Endothelial cell of umbilical vein (primary cell): ENCODE data around the gene FHIT. TPM values are rescaled to one million over a fixed set of nuclear protein-coding genes. Genes with fewer than 3 reads are reported as not detected.

Source experiments
- BruUV-seq: library from RNA; stranded (reverse); fragments of 400-500 nt; replicated peaks from 2 replicates; lab custom pipeline; 2021; lab: Mats Ljungman, UMichigan
- CTCF ChIA-PET: fragments of 300-600, 350-600 bp; sonication (Branson Sonifier 250); formaldehyde crosslinking; loops from one replicate; lab custom pipeline; 2021; ENCODE audit warnings: antibody characterized with exemption, inconsistent platforms; lab: Charles Lee
- POLR2A ChIA-PET: fragments of 300-600, 350-600 bp; sonication (Branson Sonifier 250); formaldehyde crosslinking; loops from one replicate; lab custom pipeline; 2021; ENCODE audit warnings: antibody characterized with exemption, inconsistent platforms; lab: Charles Lee
- DNase-seq: peaks from one replicate; pipeline ENCODE4 v3.0.0-alpha.2; 2011; ENCODE audit warnings: low read depth, low spot score
- FAIRE-seq: peaks from 2 replicates; lab custom pipeline; 2011; peaks lifted over from hg19 to GRCh38; lab: Jason Lieb, UNC
- H2AFZ ChIP-seq: 2 replicates; pipeline ENCODE4 v1.6.0; 2012; ENCODE audit warnings: low read depth, low read length, control low read depth, inconsistent platforms
- H3K27ac ChIP-seq: 2 replicates; pipeline ENCODE4 v1.5.1; 2011; ENCODE audit warnings: low read depth, mild to moderate bottlenecking, control low read depth, low read length, moderate library complexity; ENCODE audit not compliant: insufficient read depth
- H3K27me3 ChIP-seq, 2 experiments: 2 replicates each; pipeline versions ENCODE4 v1.6.0 to v1.6.1; 2011; ENCODE audit warnings: low read length in 2 of 2, mixed read lengths in 1 of 2; ENCODE audit not compliant: control insufficient read depth in 2 of 2, insufficient read depth in 2 of 2
- H3K36me3 ChIP-seq, 2 experiments: 2 replicates in 1 of 2; 3 replicates in 1 of 2; pipeline ENCODE4 v1.5.1; 2011; ENCODE audit warnings: low read length in 2 of 2, mild to moderate bottlenecking in 1 of 2, moderate library complexity in 1 of 2; ENCODE audit not compliant: control insufficient read depth in 2 of 2, insufficient read depth in 2 of 2; ENCODE audit errors: extremely low read depth in 1 of 2
- H3K4me1 ChIP-seq: 3 replicates; pipeline ENCODE4 v1.5.1; 2011; ENCODE audit warnings: mild to moderate bottlenecking, low read length; ENCODE audit not compliant: control insufficient read depth, insufficient read depth; ENCODE audit errors: extremely low read depth
- H3K4me2 ChIP-seq: 2 replicates; pipeline ENCODE4 v1.6.1; 2011; ENCODE audit warnings: low read length, control low read depth, mixed read lengths; ENCODE audit not compliant: insufficient read depth
- H3K4me3 ChIP-seq, 3 experiments: fragments of 200-600 bp in 1 of 3; sonication (generic), shearing (Covaris generic) in 1 of 3; replicated peaks in 1 of 3; 2 replicates each; pipeline ENCODE4 v1.5.1; 2011 to 2016; ENCODE audit warnings: control low read depth in 3 of 3, low read length in 3 of 3, mild to moderate bottlenecking in 2 of 3, inconsistent platforms in 1 of 3, low read depth in 1 of 3, moderate library complexity in 1 of 3; ENCODE audit not compliant: insufficient read depth in 1 of 3
- H3K79me2 ChIP-seq: 2 replicates; pipeline ENCODE4 v1.6.0; 2012; ENCODE audit warnings: low read length, inconsistent platforms; ENCODE audit not compliant: control insufficient read depth, insufficient read depth
- H3K9ac ChIP-seq: replicated peaks from 2 replicates; pipeline ENCODE3; 2011; ENCODE audit warnings: low read length, control low read depth; ENCODE audit not compliant: insufficient read depth; ENCODE audit errors: extremely low read depth
- H3K9me1 ChIP-seq: replicated peaks from 3 replicates; pipeline ENCODE4 v1.6.0; 2011; ENCODE audit warnings: mild to moderate bottlenecking, low read length; ENCODE audit not compliant: control insufficient read depth, insufficient read depth; ENCODE audit errors: extremely low read depth
- H3K9me3 ChIP-seq: replicated peaks from 2 replicates; pipeline ENCODE4 v1.5.1; 2012; ENCODE audit warnings: low read length, inconsistent platforms; ENCODE audit not compliant: control insufficient read depth, insufficient read depth
- H4K20me1 ChIP-seq: replicated peaks from 2 replicates; pipeline ENCODE3; 2011; ENCODE audit warnings: mild to moderate bottlenecking, low read length; ENCODE audit not compliant: control insufficient read depth, insufficient read depth; ENCODE audit errors: extremely low read depth
- EZH2 ChIP-seq: IDR thresholded peaks from 2 replicates; pipeline ENCODE4 v1.6.1; 2012; ENCODE audit warnings: borderline replicate concordance, low read depth, mild to moderate bottlenecking, moderate library complexity, low read length, inconsistent platforms; ENCODE audit not compliant: severe bottlenecking
- FOS ChIP-seq: IDR thresholded peaks from 2 replicates; pipeline ENCODE4 v1.6.1; 2011; ENCODE audit warnings: mild to moderate bottlenecking, low read length, moderate library complexity, borderline replicate concordance; ENCODE audit not compliant: insufficient read depth
- GATA2 ChIP-seq: IDR thresholded peaks from 2 replicates; pipeline ENCODE4 v1.7.0; 2011; ENCODE audit warnings: low read depth, mild to moderate bottlenecking, moderate library complexity, mixed read lengths, low read length; ENCODE audit not compliant: insufficient read length, insufficient read depth
- JUN ChIP-seq: IDR thresholded peaks from 2 replicates; pipeline ENCODE4 v1.6.1; 2011; ENCODE audit warnings: borderline replicate concordance, low read depth; ENCODE audit not compliant: insufficient read length, insufficient read depth
- MYC ChIP-seq: IDR thresholded peaks from one replicate; pipeline ENCODE4 v1.6.1; 2011; ENCODE audit warnings: mild to moderate bottlenecking, low read depth, low read length
- POLR2A ChIP-seq: IDR thresholded peaks from 2 replicates; pipeline ENCODE4 v1.6.1; 2012; ENCODE audit warnings: low read depth, mild to moderate bottlenecking, control low read depth, low read length
- POLR2AphosphoS5 ChIP-seq: IDR thresholded peaks from 2 replicates; pipeline ENCODE4 v1.6.1; 2012; ENCODE audit warnings: low read depth, mild to moderate bottlenecking, control low read depth, low read length, moderate library complexity; ENCODE audit not compliant: insufficient read depth
- dilution Hi-C: fragments of 300-500 bp; cut with MboI; formaldehyde crosslinking; loops from one replicate; pipeline ENCODE4 v1.15.0; 2019; ENCODE audit warnings: low sequenced_read_pairs; ENCODE audit not compliant: extremely low pct_ligation_motif_present
- intact Hi-C: fragments of 100-400 bp; cut with micrococcal nuclease; formaldehyde crosslinking; loops from one replicate; pipeline ENCODE4 v1.10.0; 2022
- polyA plus RNA-seq, 4 experiments: library from polyadenylated mRNA; depleted of rRNA in 3 of 4; stranded (reverse) in 3 of 4; unstranded in 1 of 4; fragments of >200 nt; gene quantifications; 2 replicates each; pipeline versions ENCODE4 v1.2.1 to v1.2.3, GENCODE V29; 2011 to 2012; ENCODE audit warnings: missing spikeins in 1 of 4
- total RNA-seq: library from RNA; stranded (reverse); gene quantifications from 2 replicates; pipeline ENCODE4 v1.2.3, GENCODE V29; 2021
- TF ChIP-seq, protein P1 (sequence below): IDR thresholded peaks from 2 replicates; pipeline ENCODE4 v1.6.1; 2011; ENCODE audit not compliant: insufficient read depth, insufficient read length
- TF ChIP-seq, protein P2 (sequence below), 2 donors: IDR thresholded peaks; 1 replicate in 1 of 2; 2 replicates in 1 of 2; pipeline ENCODE4 v1.5.1; 2011; ENCODE audit warnings: low read length in 2 of 2, mild to moderate bottlenecking in 2 of 2, moderate library complexity in 2 of 2, control low read depth in 1 of 2, inconsistent platforms in 1 of 2, low read depth in 1 of 2; ENCODE audit not compliant: insufficient read depth in 1 of 2; ENCODE audit errors: extremely low read depth in 1 of 2

The FHIT gene
- total and polyA plus RNA-seq, 2 donors (not counting 3 experiments of a cell fraction or from before 2014, with no cell fraction given), result 0.47 to 2.2 TPM

DNA sequence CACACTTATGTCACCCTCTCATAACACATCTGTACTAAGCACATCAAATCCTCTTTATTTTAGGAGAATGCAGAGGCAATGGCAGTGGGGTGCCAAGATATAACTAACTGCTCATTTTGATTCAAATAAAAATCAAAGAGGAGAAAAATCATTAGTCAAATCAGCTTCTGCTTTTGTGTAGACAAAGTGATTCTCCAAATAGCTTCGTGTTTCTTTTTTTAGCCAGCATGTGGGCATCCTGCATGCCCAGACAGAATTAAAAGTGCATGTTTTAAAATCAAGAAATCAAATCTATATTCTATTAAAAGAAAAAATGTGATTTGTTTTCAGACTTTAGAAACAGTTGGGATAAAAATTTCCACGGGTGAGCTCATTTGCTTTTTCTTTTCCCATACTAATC lies 1440.1 kb downstream of the FHIT start:
- ChIA-PET POLR2A (no interaction called here), CTCF (no interaction called here)
- no peaks in the 10 kb centered on the region for H3K9me3 ChIP-seq
- H3K27me3 ChIP-seq, result no peaks in the 10 kb centered on the region
- no peaks in the 10 kb centered on the region for H3K4me1 ChIP-seq
- H3K4me2 ChIP-seq, result no peak overlapping the region
- no peak overlapping the region for H3K9ac ChIP-seq
- no peak for DNase-seq
- H2AFZ ChIP-seq, result no peak overlapping the region
- BruUV-seq, result no TSS peak
- TF ChIP-seq, protein P1, sequence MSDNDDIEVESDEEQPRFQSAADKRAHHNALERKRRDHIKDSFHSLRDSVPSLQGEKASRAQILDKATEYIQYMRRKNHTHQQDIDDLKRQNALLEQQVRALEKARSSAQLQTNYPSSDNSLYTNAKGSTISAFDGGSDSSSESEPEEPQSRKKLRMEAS, result no peak
- TF ChIP-seq FOS, result no peak
- TF ChIP-seq, protein P2, sequence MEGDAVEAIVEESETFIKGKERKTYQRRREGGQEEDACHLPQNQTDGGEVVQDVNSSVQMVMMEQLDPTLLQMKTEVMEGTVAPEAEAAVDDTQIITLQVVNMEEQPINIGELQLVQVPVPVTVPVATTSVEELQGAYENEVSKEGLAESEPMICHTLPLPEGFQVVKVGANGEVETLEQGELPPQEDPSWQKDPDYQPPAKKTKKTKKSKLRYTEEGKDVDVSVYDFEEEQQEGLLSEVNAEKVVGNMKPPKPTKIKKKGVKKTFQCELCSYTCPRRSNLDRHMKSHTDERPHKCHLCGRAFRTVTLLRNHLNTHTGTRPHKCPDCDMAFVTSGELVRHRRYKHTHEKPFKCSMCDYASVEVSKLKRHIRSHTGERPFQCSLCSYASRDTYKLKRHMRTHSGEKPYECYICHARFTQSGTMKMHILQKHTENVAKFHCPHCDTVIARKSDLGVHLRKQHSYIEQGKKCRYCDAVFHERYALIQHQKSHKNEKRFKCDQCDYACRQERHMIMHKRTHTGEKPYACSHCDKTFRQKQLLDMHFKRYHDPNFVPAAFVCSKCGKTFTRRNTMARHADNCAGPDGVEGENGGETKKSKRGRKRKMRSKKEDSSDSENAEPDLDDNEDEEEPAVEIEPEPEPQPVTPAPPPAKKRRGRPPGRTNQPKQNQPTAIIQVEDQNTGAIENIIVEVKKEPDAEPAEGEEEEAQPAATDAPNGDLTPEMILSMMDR (IDR thresholded peaks at IDR 0.05; ENCODE audit: extremely low read depth in 1 of 2, insufficient read depth in 1 of 2, low read depth in 1 of 2, low read length in 2 of 2), result no peak
- no peak for TF ChIP-seq GATA2
- TF ChIP-seq EZH2, result no peak
- no peak for TF ChIP-seq POLR2A
- TF ChIP-seq JUN, result no peak
- TF ChIP-seq MYC, result no peak
- TF ChIP-seq POLR2AphosphoS5, result no peak
- H4K20me1 ChIP-seq, result no peaks in the 10 kb centered on the region
- H3K79me2 ChIP-seq, result no peaks in the 10 kb centered on the region
- no peaks in the 10 kb centered on the region for H3K9me1 ChIP-seq
- no peaks in the 10 kb centered on the region for H3K36me3 ChIP-seq
- intact Hi-C loops (no loop called here), dilution Hi-C loops (no loop called here)
- no peak overlapping the region for H3K27ac ChIP-seq
- no peak overlapping the region for H3K4me3 ChIP-seq
- no peak for FAIRE-seq
